Cardiac fibroblast (primary cell): ENCODE measurements around the gene ATXN7.
A peak's percentile ranks its signal among the peaks of the same experiment; 100 is the strongest.

Experiments
- DNase-seq, 2 donors: peaks; one replicate each; pipeline versions ENCODE4 v3.0.0 to v3.0.0-alpha.2; 2010; ENCODE audit warnings: low read depth in 2 of 2
- H3K4me3 ChIP-seq, 2 donors: replicated peaks in 1 of 2; 1 replicate in 1 of 2; 2 replicates in 1 of 2; pipeline ENCODE4 v1.5.1; 2011; ENCODE audit warnings: low read depth in 2 of 2, low read length in 2 of 2, mild to moderate bottlenecking in 2 of 2, moderate library complexity in 1 of 2
- CTCF ChIP-seq: IDR thresholded peaks from one replicate; pipeline ENCODE4 v1.5.1; 2011; ENCODE audit warnings: low read depth, mild to moderate bottlenecking, low read length, inconsistent platforms

The ATXN7 gene

GRCh38 chr3:64026346-64026745 is 162.7 kb downstream of the ATXN7 start:
- no peak overlapping the region for H3K4me3 ChIP-seq
- no peak for TF ChIP-seq CTCF
- DNase-seq = no peak

GRCh38 chr3:64027658-64028057 is 164.0 kb downstream of the ATXN7 start:
- no peak for DNase-seq
- no peak for TF ChIP-seq CTCF
- no peak overlapping the region for H3K4me3 ChIP-seq

GRCh38 chr3:64028754-64029153 is 165.1 kb downstream of the ATXN7 start:
- no peak overlapping the region for H3K4me3 ChIP-seq
- DNase-seq = no peak
- TF ChIP-seq CTCF = no peak

GRCh38 chr3:64029287-64029686 is 165.6 kb downstream of the ATXN7 start:
- no peak overlapping the region for H3K4me3 ChIP-seq
- no peak for TF ChIP-seq CTCF
- DNase-seq = no peak

- DNase-seq = peak; percentile 71 to 74
- peak; percentile 81 for TF ChIP-seq CTCF
- H3K4me3 ChIP-seq = peak overlapping the region in 1 of 2 donors; percentile 40
These were observed 167.1 kb downstream of the ATXN7 start for GRCh38 chr3:64030741-64031140.

- DNase-seq = no peak
- no peak for TF ChIP-seq CTCF
- no peak overlapping the region for H3K4me3 ChIP-seq
These were observed 168.2 kb downstream of the ATXN7 start for GRCh38 chr3:64031540-64032508.
